Colon (tissue), 2 donors: Measurements from ENCODE around the gene CRELD1.
"Not testable (repeated sequence)": the region's sequence is repeated elsewhere in the genome, so short reads cannot be mapped to it uniquely, and the experiment has no call there.

Experiments used
- FAIRE-seq: peaks from 2 replicates; lab custom pipeline; 2012; peaks lifted over from hg19 to GRCh38; lab: Jason Lieb, UNC
- donor health status: control.
- donor health status: control.

Gene CRELD1

DNA sequence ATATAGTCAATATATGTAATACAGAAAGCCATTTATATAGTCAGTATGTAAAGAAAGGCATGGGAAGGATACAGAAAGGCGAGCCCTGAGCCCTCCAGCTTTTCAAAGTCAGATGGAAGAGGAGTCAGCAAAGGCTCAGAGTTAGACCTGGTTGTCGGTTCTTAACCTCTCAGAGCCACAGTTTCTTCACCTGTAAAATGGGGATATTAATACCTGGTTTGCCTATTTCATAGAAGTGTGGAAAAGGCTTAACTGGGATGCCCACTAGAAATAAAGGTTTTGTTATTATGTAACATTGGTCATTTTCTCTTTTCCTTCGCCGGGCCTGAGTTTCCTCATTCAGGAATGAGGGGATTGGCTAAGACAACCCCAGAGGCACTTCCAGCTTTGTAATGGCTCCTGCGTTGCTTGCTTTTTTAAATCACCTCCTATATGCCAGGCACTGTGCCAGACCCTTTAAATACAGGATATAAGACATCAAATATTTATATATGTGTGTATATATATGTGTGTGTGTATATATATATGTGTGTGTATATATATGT is 2.4 kb downstream of the CRELD1 start:
- no peak for FAIRE-seq

GRCh38 chr3:9937486-9938238 is 4.0 kb downstream of the CRELD1 start:
- FAIRE-seq = no peak

DNA sequence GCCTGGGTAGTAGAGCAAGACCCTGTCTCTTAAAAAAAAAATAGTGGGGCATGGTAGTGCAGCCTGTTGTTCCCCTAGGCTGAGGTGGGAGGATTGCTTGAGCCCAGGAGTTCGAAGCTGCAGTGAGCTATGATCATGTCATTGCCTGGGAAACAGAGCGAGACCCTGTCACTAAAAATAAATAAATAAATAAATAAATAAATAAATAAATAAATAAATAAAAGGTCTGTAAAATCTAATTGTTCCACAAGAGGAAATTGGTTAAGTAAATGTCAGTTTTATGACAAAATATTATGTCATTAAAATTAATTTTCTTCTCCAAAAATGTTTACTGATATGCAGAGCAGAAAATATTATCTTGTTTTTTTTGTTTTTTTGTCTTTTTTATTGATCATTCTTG is 5.3 kb downstream of the CRELD1 start:
- FAIRE-seq = no peak

DNA sequence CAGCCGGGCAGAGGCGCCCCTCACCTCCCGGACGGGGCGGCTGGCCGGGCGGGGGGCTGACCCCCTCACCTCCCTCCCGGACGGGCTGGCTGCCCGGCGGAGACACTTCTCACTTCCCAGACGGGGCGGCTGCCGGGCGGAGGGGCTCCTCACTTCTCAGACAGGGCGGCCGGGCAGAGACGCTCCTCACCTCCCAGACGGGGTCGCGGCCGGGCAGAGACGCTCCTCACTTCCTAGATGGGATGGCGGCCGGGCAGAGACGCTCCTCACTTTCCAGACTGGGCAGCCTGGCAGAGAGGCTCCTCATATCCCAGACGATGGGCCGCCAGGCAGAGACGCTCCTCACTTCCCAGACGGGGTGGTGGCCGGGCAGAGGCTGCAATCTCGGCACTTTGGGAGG is 6.3 kb downstream of the CRELD1 start:
- not testable (repeated sequence) for FAIRE-seq

DNA sequence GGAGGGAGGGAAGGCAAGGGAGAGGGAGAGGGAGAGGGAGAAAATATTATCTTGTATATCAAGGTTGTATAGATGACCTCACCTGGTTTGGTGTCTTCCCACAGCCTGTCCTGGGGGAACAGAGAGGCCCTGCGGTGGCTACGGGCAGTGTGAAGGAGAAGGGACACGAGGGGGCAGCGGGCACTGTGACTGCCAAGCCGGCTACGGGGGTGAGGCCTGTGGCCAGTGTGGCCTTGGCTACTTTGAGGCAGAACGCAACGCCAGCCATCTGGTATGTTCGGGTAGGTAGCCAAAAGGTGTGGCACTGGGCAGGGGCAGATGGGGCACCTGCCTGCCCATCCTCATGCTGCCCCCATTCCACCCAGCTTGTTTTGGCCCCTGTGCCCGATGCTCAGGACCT is 7.1 kb downstream of the CRELD1 start:
- FAIRE-seq = no peak

DNA sequence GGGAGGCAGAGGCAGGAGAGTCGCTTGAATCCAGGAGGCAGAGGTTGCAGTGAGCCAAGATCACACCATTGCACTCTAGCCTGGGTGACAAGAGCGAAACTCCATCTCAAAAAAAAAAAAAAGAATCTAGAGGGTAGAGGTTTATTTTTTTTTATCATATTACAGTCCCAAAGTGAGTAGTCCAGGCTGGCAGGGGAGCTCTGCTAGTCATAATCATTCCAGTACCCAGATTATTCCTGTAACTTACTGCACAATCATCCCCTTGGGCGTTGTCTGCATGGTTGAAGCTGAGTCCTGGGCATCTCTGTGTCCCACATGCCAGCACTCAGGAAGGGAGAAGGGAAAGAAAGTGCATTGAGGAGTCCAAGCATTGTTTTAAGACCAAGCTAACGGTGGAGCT is 8.5 kb downstream of the CRELD1 start:
- FAIRE-seq = no peak

- FAIRE-seq = no peak
Observed at GRCh38 chr3:9942934-9943690, 9.5 kb downstream of the CRELD1 start.

DNA sequence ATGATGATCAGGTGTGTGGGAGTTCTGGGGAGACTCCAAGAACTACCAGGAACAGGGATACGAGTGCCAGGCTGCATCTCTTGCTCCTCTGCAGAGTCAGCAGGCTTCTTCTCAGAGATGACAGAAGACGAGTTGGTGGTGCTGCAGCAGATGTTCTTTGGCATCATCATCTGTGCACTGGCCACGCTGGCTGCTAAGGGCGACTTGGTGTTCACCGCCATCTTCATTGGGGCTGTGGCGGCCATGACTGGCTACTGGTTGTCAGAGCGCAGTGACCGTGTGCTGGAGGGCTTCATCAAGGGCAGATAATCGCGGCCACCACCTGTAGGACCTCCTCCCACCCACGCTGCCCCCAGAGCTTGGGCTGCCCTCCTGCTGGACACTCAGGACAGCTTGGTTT is 10.6 kb downstream of the CRELD1 start:
- no peak for FAIRE-seq

- FAIRE-seq = no peak
Observed at GRCh38 chr3:9945358-9945757, 11.7 kb downstream of the CRELD1 start.

DNA sequence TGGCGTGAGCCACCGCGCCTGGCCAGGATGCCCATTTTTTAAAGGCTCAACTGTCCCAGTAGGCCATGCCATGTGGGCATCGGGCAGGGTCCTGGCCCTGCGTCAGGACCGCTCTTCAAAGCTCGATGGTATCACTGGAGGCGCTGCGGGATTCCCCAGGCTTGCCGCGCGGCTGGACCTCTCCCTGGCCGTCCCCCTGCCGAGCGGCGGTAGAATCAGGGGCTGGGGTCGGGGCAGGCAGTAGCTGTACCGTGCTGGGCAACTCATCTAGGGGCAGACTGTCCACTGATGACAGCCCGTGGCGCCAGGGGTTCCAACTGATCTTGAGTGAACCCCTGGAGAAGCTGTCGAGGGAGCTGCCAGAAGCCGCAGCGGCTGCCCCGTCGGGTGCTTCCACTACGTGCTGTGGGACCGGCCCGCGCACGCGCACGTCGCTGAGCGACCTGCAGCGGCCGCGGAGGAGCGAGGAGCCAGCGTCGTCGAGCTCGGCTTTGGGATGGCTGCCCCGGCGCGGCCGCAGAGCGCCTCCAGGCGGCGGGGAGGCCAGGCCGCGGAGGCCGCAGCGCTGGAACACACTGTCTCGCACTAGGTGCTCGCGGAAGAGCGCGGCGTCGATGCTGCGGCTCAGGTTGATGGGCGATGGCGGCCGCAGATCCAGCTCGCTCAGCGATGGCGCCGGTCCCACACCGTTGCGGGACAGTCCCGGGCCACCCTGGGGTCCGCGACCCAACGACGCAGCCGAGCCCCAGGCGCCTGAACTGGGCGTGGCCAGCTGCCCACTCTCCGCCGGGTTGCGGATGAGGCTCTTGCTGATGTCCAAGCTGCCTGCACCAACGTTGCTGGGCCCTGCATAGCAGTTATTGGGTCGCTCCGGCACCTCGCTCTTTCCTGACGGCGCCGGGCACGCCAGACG is 12.7 kb downstream of the CRELD1 start:
- no peak for FAIRE-seq

DNA sequence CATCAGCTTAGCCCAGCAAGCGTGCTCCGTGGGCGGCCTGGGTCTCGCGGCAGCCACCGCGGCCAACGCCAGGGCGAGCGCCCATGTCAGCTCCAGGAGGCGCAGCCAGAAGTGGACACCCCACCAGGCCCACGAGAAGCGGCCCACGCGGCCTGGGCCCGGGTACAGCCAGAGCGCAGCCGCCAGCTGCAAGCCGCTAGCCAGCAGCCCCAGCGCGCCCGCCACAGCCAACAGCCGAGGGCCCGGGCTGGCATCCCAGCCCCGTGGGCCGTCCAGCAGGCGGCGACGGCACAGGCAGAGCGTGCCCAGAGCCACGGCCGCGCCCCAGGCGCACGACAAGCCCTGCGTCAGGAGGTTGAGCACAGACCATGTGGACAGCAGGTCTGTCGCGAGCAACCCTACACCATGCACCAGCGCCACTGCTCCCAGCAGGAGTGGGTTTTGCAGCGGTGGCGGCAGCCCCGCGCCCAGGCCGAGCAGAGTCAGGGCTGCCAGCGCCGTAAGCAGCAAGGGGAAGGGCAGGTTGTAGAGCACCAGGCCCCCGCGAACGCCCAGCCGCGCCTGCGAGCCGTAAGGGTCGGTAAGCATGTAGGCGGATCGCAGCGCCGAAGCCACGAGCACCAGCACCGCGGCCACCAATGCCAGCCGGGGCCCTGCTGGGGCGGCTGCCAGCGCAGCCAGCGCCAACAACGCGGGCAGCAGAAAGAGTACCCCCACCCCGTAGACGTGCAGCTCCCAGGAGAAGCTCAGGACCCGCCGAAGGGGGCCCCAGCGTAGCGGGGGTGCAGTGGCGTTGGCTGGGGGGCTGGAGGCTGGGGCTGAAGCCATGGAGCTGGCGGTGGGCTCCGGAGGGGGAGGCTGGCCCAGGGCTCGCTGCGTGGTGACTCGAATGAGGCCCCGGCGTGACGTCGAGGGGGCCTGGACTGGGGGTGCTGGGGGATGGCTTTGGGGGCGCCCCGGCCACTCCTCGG is 13.7 kb downstream of the CRELD1 start:
- FAIRE-seq = no peak

DNA sequence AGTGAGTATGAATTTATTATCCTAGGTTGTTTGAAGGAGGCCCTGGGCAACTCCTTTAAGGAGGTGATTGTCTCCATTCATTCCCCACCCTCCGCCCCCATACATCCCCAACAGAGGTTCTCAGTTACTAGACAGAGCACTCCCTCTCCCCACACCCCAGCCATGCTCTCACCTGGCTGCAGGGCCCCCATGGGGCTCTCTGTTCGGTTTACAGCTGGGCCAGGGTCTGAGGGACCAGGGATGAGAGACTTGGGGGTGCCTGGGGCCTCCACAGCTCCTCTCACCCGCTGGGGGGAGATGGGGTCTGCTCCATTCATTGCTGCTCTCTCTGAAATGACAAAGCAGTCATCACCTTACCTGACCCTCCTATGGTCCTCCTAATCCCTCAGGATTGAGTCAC is 15.0 kb downstream of the CRELD1 start:
- no peak for FAIRE-seq

DNA sequence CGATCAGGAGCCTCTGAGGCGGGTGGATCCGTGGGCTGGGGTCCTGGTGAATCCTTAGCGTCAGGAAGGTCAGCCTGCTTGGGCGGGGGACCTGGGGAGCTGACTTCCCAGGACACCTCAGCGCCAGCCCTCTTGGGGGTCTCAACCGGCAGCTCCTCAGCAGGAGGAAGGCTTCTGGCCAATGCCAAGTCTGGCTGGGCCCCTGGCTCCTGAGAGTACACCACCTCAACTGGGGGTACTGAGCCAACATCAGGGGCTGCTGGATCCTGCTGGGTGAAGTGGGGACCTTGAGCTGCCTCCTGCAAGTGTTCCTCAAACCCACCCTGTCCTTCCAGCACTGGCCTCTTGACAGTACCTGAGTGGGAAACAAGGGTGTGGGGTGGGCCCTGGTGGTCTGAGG is 15.5 kb downstream of the CRELD1 start:
- FAIRE-seq = no peak

GRCh38 chr3:9949626-9950025 is 16.0 kb downstream of the CRELD1 start:
- FAIRE-seq = no peak

- no peak for FAIRE-seq
Observed at GRCh38 chr3:9951126-9951525, 17.5 kb downstream of the CRELD1 start.

DNA sequence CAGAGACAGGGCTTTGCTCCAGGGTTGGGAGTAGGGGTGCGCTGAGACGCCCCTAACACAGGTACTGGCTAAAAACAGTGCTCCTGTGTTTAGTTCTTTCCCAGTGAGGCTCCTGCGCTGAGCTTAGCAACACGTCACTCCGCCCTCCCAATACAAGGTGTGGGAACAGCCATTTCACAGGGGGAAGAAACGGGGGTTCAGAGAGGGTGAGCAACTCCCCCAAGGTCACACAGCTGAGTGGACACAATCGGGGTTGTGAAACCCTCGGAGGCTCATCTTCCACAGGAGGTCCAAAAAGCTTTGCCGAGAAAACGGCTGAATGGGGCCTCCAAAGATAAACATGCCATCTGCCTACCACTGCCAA is 17.9 kb downstream of the CRELD1 start:
- FAIRE-seq = no peak

DNA sequence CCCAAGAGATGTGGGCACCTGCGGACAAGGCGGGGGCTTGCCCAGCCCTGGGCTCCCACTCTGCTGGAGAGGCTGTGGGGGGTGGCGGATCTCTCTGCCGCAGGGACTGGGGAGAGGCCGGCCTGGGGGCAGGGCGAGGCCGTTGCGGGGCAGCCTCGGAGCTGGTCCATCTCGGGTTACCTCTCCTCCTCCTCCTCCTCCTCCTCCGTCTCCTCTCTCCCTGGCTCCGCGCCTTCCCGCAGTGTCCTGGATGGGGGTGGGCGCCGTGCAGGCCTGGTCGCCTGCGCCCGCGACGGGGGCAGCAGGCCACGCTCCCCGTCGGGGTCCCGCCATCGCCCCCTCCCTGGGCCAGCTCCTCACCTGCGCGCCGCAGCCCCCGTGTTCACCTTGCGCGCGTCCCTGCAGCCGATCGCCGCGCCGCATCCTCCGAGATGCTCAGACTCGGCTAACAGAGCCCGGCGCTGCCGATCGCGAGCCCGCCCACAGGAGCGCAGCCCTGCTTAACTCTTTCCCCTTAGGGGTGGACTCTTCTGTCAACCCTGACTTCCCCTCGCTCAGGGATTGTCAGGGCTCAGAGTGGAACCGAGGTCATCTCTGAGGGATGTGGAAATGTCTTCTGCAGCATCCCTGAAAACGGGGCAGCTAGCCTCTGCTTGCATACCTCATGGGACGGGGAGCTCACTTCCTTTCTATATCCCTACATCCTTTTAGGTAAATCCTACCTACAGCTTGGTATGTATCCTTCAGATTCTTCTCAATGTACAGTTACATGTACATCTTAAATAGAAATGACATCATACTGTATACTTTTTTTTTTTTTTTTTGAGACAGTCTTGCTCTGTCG is 18.6 kb downstream of the CRELD1 start, which contains the start of gene PRRT3:
PRRT3 (minus strand) TSS at position 447 of the 844 bp plus-strand sequence. CDS start 2,293 bp downstream, outside the sequence.
- FAIRE-seq = no peak

DNA sequence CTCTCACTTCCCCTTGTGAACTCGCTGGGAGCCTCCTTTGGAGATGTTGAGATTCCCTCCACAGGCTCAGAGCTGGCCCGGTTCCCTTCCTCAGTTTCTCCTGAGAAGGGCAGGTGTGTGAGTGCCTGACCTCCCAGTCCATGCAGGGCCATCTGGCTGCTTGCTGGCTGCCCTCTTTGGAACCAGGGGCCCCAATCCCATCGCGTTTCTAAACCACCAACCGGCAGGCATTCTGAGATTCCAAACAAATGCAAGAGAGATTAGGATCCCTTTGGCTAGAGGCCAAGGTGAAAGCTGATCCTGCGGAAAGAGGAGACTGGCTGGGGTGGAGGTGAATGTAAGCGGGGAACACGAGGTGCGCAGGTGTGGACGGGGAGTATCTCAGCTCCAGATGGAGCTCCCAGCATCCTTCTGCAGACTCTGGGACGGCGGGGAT is 21.5 kb downstream of the CRELD1 start:
- FAIRE-seq = no peak

GRCh38 chr3:9955611-9956352 is 22.1 kb downstream of the CRELD1 start:
- no peak for FAIRE-seq
